Stimulated activated CD4-positive, alpha-beta T cell treated with anti-CD3 and anti-CD28 coated beads, Interleukin-2, amount 100 ng/mL, for 24 hours (primary cell): Measurements from ENCODE around the gene CST7.

Experiments
- DNase-seq, 2 donors: peaks; one replicate each; pipeline ENCODE4 v3.0.0-alpha.2; 2020

The CST7 gene

GRCh38 chr20:24950836-24951525 is 1.9 kb downstream of the CST7 start:
- DNase-seq = peak in 1 of 2 donors; percentile 17

GRCh38 chr20:24951536-24952083 is 2.5 kb downstream of the CST7 start:
- DNase-seq = peak in 1 of 2 donors; percentile 15

- peak in 1 of 2 donors; percentile 17 for DNase-seq
These were observed 3.5 kb downstream of the CST7 start for GRCh38 chr20:24952376-24953208.

- DNase-seq = no peak
These were observed 4.1 kb downstream of the CST7 start for GRCh38 chr20:24953209-24953575.

- no peak for DNase-seq
These were observed 4.6 kb downstream of the CST7 start for GRCh38 chr20:24953621-24954133.

GRCh38 chr20:24954151-24954550 is 5.1 kb downstream of the CST7 start:
- DNase-seq = no peak

- DNase-seq = no peak
These were observed 5.5 kb downstream of the CST7 start for GRCh38 chr20:24954566-24954965.

GRCh38 chr20:24955045-24955444 is 6.0 kb downstream of the CST7 start:
- peak in 1 of 2 donors; percentile 18 for DNase-seq

- peak in 1 of 2 donors; percentile 13 for DNase-seq
These were observed 7.2 kb downstream of the CST7 start for GRCh38 chr20:24956001-24956841.

- peak in 1 of 2 donors; percentile 15 for DNase-seq
These were observed 8.4 kb downstream of the CST7 start for GRCh38 chr20:24957326-24958016.

- peak in 1 of 2 donors; percentile 15 for DNase-seq
These were observed 9.7 kb downstream of the CST7 start for GRCh38 chr20:24958506-24959385.

- DNase-seq = peak in 1 of 2 donors; percentile 15
These were observed 10.7 kb downstream of the CST7 start for GRCh38 chr20:24959591-24960301.

GRCh38 chr20:24960302-24960801 is 11.3 kb downstream of the CST7 start:
- DNase-seq = peak in 1 of 2 donors; percentile 15

GRCh38 chr20:24960861-24961260 is 11.8 kb downstream of the CST7 start:
- DNase-seq = no peak

GRCh38 chr20:24961384-24962181 is 12.5 kb downstream of the CST7 start:
- peak in 1 of 2 donors; percentile 9 for DNase-seq

- DNase-seq = peak in 1 of 2 donors; percentile 7
These were observed 13.1 kb downstream of the CST7 start for GRCh38 chr20:24962182-24962492.

GRCh38 chr20:24962510-24962909 is 13.4 kb downstream of the CST7 start:
- no peak for DNase-seq

GRCh38 chr20:24963672-24964505 is 14.8 kb downstream of the CST7 start:
- DNase-seq = peak in 1 of 2 donors; percentile 13
